Measurements from ENCODE around the gene SCYGR7.

DNA sequence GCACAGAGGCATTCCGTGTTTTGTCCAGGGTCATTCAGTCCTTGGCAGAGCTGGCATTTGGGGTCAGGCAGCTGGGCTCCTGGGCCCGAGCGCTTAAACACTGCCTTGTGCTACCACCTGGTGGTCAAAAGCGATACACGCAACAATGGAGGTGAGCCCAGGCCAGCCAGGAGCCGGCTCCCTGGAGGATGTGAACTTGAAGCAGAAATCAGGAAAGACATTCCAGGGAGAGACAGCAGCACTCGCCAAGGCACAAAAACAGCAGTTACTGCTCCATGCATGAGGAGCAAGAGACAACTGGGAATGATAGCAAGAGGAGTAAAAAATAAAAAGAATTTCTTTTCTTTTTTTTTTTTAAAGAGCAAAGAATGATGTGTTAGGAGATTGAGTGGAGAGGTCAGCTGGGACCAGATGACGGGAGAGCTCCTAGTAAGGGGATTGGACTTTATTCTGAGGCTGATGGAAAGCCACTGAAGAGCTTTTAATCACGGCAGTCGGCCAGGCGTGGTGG lies 38.3 kb downstream of the SCYGR7 start:
- TF ChIP-seq CTCF (IDR thresholded peaks at IDR 0.05) (peak; percentile 91), EZH2phosphoT487 (IDR thresholded peaks at IDR 0.05) (no peak), EZH2 (IDR thresholded peaks at IDR 0.05) (no peak)
